ENCODE results near the gene ASF1A. TPM values are rescaled to one million over a fixed set of nuclear protein-coding genes. Genes with fewer than 3 reads are reported as not detected.
A peak's percentile ranks its signal among the peaks of the same experiment; 100 is the strongest.

The ASF1A gene
- total RNA-seq, 1 experiment from 2014 or later, result 30.4 TPM

- POLR2A ChIA-PET, result interaction anchor here (0.6 to 6.1 kb wide), 12 partner anchors 8 to 1453 kb away, joined by 3 to 35 read pairs (median 4); partner anchors contain the start of genes GOPC and MCM9
- peaks cover 15% of the 10 kb centered on the region for H3K36me3 Mint-ChIP-seq (ENCODE audit: insufficient read depth, unreplicated experiment)
- intact Hi-C loops (cut with micrococcal nuclease), result loop anchor here (10.0 kb wide), 1 partner anchor 308 kb away; no protein-coding TSS in a partner anchor
- DNase-seq (ENCODE audit: unreplicated experiment), result peak; percentile 62
- BruUV-seq (replicated peaks), result TSS peak; percentile 39
- no peaks in the 10 kb centered on the region for H3K9me3 Mint-ChIP-seq (ENCODE audit: unreplicated experiment)
- H3K27ac Mint-ChIP-seq (ENCODE audit: low read depth, unreplicated experiment), result peak overlapping the region; percentile 95
- H3K4me1 Mint-ChIP-seq (ENCODE audit: insufficient read depth, unreplicated experiment), result peaks cover 21% of the 10 kb centered on the region
- no peak for TF ChIP-seq CTCF (IDR thresholded peaks at IDR 0.05; ENCODE audit: unreplicated experiment)
- CTCF ChIA-PET, result interaction anchor here (0.6 to 4.2 kb wide), 6 partner anchors 9 to 1399 kb away, joined by 3 to 24 read pairs (median 3); no protein-coding TSS in a partner anchor
- peak overlapping the region; percentile 95 for H3K4me3 Mint-ChIP-seq (ENCODE audit: unreplicated experiment)
- no peaks in the 10 kb centered on the region for H3K27me3 Mint-ChIP-seq (ENCODE audit: insufficient read depth, unreplicated experiment)
Observed at GRCh38 chr6:118893064-118893806, 717 bp upstream of the ASF1A start.

- BruUV-seq (replicated peaks), result TSS peak; percentile 65
Observed at GRCh38 chr6:118894425-118895260, 691 bp downstream of the ASF1A start.

GRCh38 chr6:118895261-118895560 lies 1.3 kb downstream of the ASF1A start:
- no peak for TF ChIP-seq CTCF (IDR thresholded peaks at IDR 0.05; ENCODE audit: unreplicated experiment)
- Mint-ChIP-seq H3K27ac (ENCODE audit: low read depth, unreplicated experiment) (peak overlapping the region; percentile 75), H3K27me3 (ENCODE audit: insufficient read depth, unreplicated experiment) (no peaks in the 10 kb centered on the region), H3K36me3 (ENCODE audit: insufficient read depth, unreplicated experiment) (peaks cover 21% of the 10 kb centered on the region), H3K4me3 (ENCODE audit: unreplicated experiment) (peak overlapping the region; percentile 95), H3K4me1 (ENCODE audit: insufficient read depth, unreplicated experiment) (peaks cover 27% of the 10 kb centered on the region), H3K9me3 (ENCODE audit: unreplicated experiment) (no peaks in the 10 kb centered on the region)
- intact Hi-C loops (cut with micrococcal nuclease), result loop anchor here (5.0 to 10.0 kb wide), 2 partner anchors 310 to 613 kb away; no protein-coding TSS in a partner anchor
- peak; percentile 24 for DNase-seq (ENCODE audit: unreplicated experiment)
- POLR2A ChIA-PET, result interaction anchor here (1.0 to 6.1 kb wide), 12 partner anchors 8 to 1470 kb away, joined by 3 to 35 read pairs (median 6); partner anchors contain the start of genes FAM184A, GOPC, MCM9 and ROS1
- CTCF ChIA-PET, result interaction anchor here (1.6 to 1.9 kb wide), 2 partner anchors 9 to 12 kb away, joined by 6 to 7 read pairs; no protein-coding TSS in a partner anchor
- no TSS peak for BruUV-seq (replicated peaks)

More at GRCh38 chr6:118894425-118895260, 691 bp downstream of the ASF1A start:
- ChIA-PET POLR2A (interaction anchor here (0.7 to 6.1 kb wide), 17 partner anchors 8 to 1469 kb away, joined by 3 to 35 read pairs (median 4); partner anchors contain the start of genes FAM184A, GOPC, MCM9 and ROS1), CTCF (interaction anchor here (0.6 to 4.2 kb wide), 6 partner anchors 10 to 58 kb away, joined by 3 to 24 read pairs (median 5); partner anchors contain the start of gene MCM9)
- peak overlapping the region; percentile 95 for H3K4me3 Mint-ChIP-seq (ENCODE audit: unreplicated experiment)
- no peak for TF ChIP-seq CTCF (IDR thresholded peaks at IDR 0.05; ENCODE audit: unreplicated experiment)
- H3K9me3 Mint-ChIP-seq (ENCODE audit: unreplicated experiment), result no peaks in the 10 kb centered on the region
- no peaks in the 10 kb centered on the region for H3K27me3 Mint-ChIP-seq (ENCODE audit: insufficient read depth, unreplicated experiment)
- peak; percentile 50 for DNase-seq (ENCODE audit: unreplicated experiment)
- H3K4me1 Mint-ChIP-seq (ENCODE audit: insufficient read depth, unreplicated experiment), result peaks cover 27% of the 10 kb centered on the region
- intact Hi-C loops (cut with micrococcal nuclease), result loop anchor here (1.0 to 10.0 kb wide), 3 partner anchors 41 to 612 kb away; partner anchors contain the start of gene MCM9
- H3K27ac Mint-ChIP-seq (ENCODE audit: low read depth, unreplicated experiment), result peak overlapping the region; percentile 95
- H3K36me3 Mint-ChIP-seq (ENCODE audit: insufficient read depth, unreplicated experiment), result peaks cover 17% of the 10 kb centered on the region
